ENCODE measurements around the gene EDA.

DNA sequence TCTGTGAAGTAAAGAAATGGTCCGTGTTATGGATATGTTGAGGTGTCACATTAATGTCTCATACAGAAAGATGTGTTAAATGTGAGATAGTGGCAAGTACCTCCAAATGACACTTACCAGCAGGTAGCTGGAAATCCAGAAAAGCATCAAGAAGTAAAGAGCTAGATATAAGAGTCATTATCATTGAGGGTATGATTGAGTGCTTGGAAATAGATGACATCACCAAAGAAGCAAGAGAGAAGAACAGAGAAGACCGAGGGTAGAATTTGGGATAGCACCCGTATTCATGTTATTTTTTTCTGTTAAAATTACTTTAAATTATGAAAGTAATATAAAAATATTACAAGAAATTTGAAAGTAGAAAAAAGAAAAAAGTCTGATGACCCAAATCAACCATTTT is 15.7 kb upstream of the EDA start:
- TF ChIP-seq, protein P1, sequence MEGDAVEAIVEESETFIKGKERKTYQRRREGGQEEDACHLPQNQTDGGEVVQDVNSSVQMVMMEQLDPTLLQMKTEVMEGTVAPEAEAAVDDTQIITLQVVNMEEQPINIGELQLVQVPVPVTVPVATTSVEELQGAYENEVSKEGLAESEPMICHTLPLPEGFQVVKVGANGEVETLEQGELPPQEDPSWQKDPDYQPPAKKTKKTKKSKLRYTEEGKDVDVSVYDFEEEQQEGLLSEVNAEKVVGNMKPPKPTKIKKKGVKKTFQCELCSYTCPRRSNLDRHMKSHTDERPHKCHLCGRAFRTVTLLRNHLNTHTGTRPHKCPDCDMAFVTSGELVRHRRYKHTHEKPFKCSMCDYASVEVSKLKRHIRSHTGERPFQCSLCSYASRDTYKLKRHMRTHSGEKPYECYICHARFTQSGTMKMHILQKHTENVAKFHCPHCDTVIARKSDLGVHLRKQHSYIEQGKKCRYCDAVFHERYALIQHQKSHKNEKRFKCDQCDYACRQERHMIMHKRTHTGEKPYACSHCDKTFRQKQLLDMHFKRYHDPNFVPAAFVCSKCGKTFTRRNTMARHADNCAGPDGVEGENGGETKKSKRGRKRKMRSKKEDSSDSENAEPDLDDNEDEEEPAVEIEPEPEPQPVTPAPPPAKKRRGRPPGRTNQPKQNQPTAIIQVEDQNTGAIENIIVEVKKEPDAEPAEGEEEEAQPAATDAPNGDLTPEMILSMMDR (IDR thresholded peaks at IDR 0.05), result no peak
- no peak for TF ChIP-seq EZH2 (IDR thresholded peaks at IDR 0.05; ENCODE audit: borderline replicate concordance, insufficient read depth, low read depth, low read length, poor library complexity, severe bottlenecking)
